ENCODE results near the gene PTPN14.

The PTPN14 gene

GRCh38 chr1:214394569-214394968 lies 156.8 kb downstream of the PTPN14 start:
- DNase-seq (ENCODE audit: low spot score): peak; percentile 77

- no peak for DNase-seq (ENCODE audit: low spot score)
Observed at GRCh38 chr1:214393086-214393485, 158.3 kb downstream of the PTPN14 start.

- DNase-seq (ENCODE audit: low spot score): no peak
Observed at GRCh38 chr1:214391873-214392645, 159.3 kb downstream of the PTPN14 start.

GRCh38 chr1:214389734-214390133 lies 161.7 kb downstream of the PTPN14 start:
- DNase-seq (ENCODE audit: low spot score): no peak

GRCh38 chr1:214386747-214387146 lies 164.7 kb downstream of the PTPN14 start:
- DNase-seq (ENCODE audit: low spot score): no peak

GRCh38 chr1:214386333-214386732 lies 165.1 kb downstream of the PTPN14 start:
- DNase-seq (ENCODE audit: low spot score): no peak

- DNase-seq (ENCODE audit: low spot score): no peak
Observed at GRCh38 chr1:214385428-214385827, 166.0 kb downstream of the PTPN14 start.

GRCh38 chr1:214384373-214385079 lies 166.9 kb downstream of the PTPN14 start:
- DNase-seq (ENCODE audit: low spot score): no peak

GRCh38 chr1:214383381-214384372 lies 167.7 kb downstream of the PTPN14 start:
- no peak for DNase-seq (ENCODE audit: low spot score)

GRCh38 chr1:214380986-214381695 lies 170.3 kb downstream of the PTPN14 start:
- DNase-seq (ENCODE audit: low spot score): no peak

GRCh38 chr1:214380396-214380795 lies 171.0 kb downstream of the PTPN14 start:
- no peak for DNase-seq (ENCODE audit: low spot score)

GRCh38 chr1:214379236-214379970 lies 172.0 kb downstream of the PTPN14 start:
- no peak for DNase-seq (ENCODE audit: low spot score)

GRCh38 chr1:214378492-214378891 lies 172.9 kb downstream of the PTPN14 start:
- no peak for DNase-seq (ENCODE audit: low spot score)

GRCh38 chr1:214377886-214378285 lies 173.5 kb downstream of the PTPN14 start:
- DNase-seq (ENCODE audit: low spot score): peak; percentile 85

GRCh38 chr1:214377485-214377884 lies 173.9 kb downstream of the PTPN14 start:
- DNase-seq (ENCODE audit: low spot score): no peak

- no peak for DNase-seq (ENCODE audit: low spot score)
Observed at GRCh38 chr1:214372092-214372491, 179.3 kb downstream of the PTPN14 start.

GRCh38 chr1:214370615-214371014 lies 180.8 kb downstream of the PTPN14 start:
- DNase-seq (ENCODE audit: low spot score): no peak

GRCh38 chr1:214369364-214369763 lies 182.0 kb downstream of the PTPN14 start:
- no peak for DNase-seq (ENCODE audit: low spot score)

- DNase-seq (ENCODE audit: low spot score): no peak
Observed at GRCh38 chr1:214367841-214368240, 183.6 kb downstream of the PTPN14 start.

- no peak for DNase-seq (ENCODE audit: low spot score)
Observed at GRCh38 chr1:214364786-214365295, 186.6 kb downstream of the PTPN14 start.

- DNase-seq (ENCODE audit: low spot score): peak; percentile 80
Observed at GRCh38 chr1:214364386-214364785, 187.0 kb downstream of the PTPN14 start.
